ENCODE data around the gene NOX3. TPM values are rescaled to one million over a fixed set of nuclear protein-coding genes. Genes with fewer than 3 reads are reported as not detected.
A peak's percentile ranks its signal among the peaks of the same experiment; 100 is the strongest.

Gene NOX3
- total and polyA plus RNA-seq, 10 of the 15 experiments (the other 5 are each of a cell fraction or from before 2014, with no cell fraction given) = not detected

- TF ChIP-seq CUX1 (IDR thresholded peaks at IDR 0.05; ENCODE audit: insufficient replicate concordance, low read depth, low read length) = no peak
- 0 out of 2 replicates have a peak, but pooled peaks have one; percentile 27 for TF ChIP-seq IRF4 (IDR thresholded peaks at IDR 0.05; ENCODE audit: low read depth, low read length)
- peak; percentile 81 for TF ChIP-seq CREB1 (IDR thresholded peaks at IDR 0.05; ENCODE audit: low read depth)
- peak; percentile 50; the same call in 1 of the 2 replicates for TF ChIP-seq TBL1XR1 (IDR thresholded peaks at IDR 0.05; ENCODE audit: low read depth, low read length)
- peak; percentile 32; the same call in 1 of the 2 replicates for TF ChIP-seq BMI1 (IDR thresholded peaks at IDR 0.05; ENCODE audit: borderline replicate concordance)
- peak; percentile 89 for TF ChIP-seq RELB (IDR thresholded peaks at IDR 0.05; ENCODE audit: low read depth)
- TF ChIP-seq MEF2A (IDR thresholded peaks at IDR 0.05; ENCODE audit: insufficient read depth, low read depth, low read length) = peak; percentile 91
- TF ChIP-seq IKZF2 (IDR thresholded peaks at IDR 0.05) = peak; percentile 61 to 73
- peak; percentile 43; the same call in 1 of the 2 replicates for TF ChIP-seq CHD2 (IDR thresholded peaks at IDR 0.05; ENCODE audit: borderline replicate concordance, low read depth, low read length)
- peak; percentile 80 for TF ChIP-seq ATF2 (IDR thresholded peaks at IDR 0.05; ENCODE audit: low read length)
- TF ChIP-seq ATF7 (IDR thresholded peaks at IDR 0.05; ENCODE audit: low read depth) = peak; percentile 74
- peak; percentile 53; the same call in 1 of the 2 replicates for TF ChIP-seq CBFB (IDR thresholded peaks at IDR 0.05; ENCODE audit: low read depth)
- peak; percentile 46; the same call in 1 of the 2 replicates for TF ChIP-seq YY1 (IDR thresholded peaks at IDR 0.05; ENCODE audit: low read depth, low read length)
- TF ChIP-seq ETV6 (conservative IDR thresholded peaks at IDR 0.05 in 1 of 2, IDR thresholded peaks at IDR 0.05 in 1 of 2; ENCODE audit: borderline replicate concordance in 1 of 2, low read depth in 1 of 2) = peak in 1 of 2 experiments; percentile 39; a peak in 1 of 4 replicates
- TF ChIP-seq SKIL (IDR thresholded peaks at IDR 0.05; ENCODE audit: low read depth, poor library complexity, severe bottlenecking) = no peak
- TF ChIP-seq JUNB (IDR thresholded peaks at IDR 0.05) = 0 out of 2 replicates have a peak, but pooled peaks have one; percentile 4
- TF ChIP-seq ZNF384 (IDR thresholded peaks at IDR 0.05; ENCODE audit: borderline replicate concordance, low read depth, low read length) = no peak
- TF ChIP-seq SP1 (IDR thresholded peaks at IDR 0.05; ENCODE audit: low read depth, low read length) = no peak
- TF ChIP-seq TCF12 (IDR thresholded peaks at IDR 0.05; ENCODE audit: low read depth, low read length) = peak; percentile 58; the same call in 1 of the 2 replicates
- peak; percentile 46 for TF ChIP-seq EED (IDR thresholded peaks at IDR 0.05; ENCODE audit: low read depth)
Observed at GRCh38 chr6:155418017-155418761, 37.5 kb downstream of the NOX3 start (continued).
